Neural cell (in vitro differentiated cells): ENCODE results near the gene CUX1. TPM values are rescaled to one million over a fixed set of nuclear protein-coding genes. Genes with fewer than 3 reads are reported as not detected.

Experiments used
- H2AFZ ChIP-seq: fragments of 200-600, 300-800 bp; sonication (generic), shearing (Covaris generic); 2 replicates; pipeline ENCODE4 v1.6.0; 2014; ENCODE audit warnings: low read depth, mild to moderate bottlenecking, antibody characterized with exemption, low read length, moderate library complexity
- H3F3A ChIP-seq: fragments of 200-600 bp; shearing (Covaris generic); 2 replicates; pipeline ENCODE4 v1.6.1; 2016; ENCODE audit warnings: mild to moderate bottlenecking, moderate library complexity, mixed read lengths, antibody characterized with exemption, low read length; ENCODE audit not compliant: insufficient read depth, poor library complexity, severe bottlenecking
- H3K27ac ChIP-seq: fragments of 200-600, 300-800 bp; sonication (generic), shearing (Covaris generic); 2 replicates; pipeline ENCODE4 v1.5.1; 2014; ENCODE audit warnings: mild to moderate bottlenecking, low read length, moderate library complexity
- H3K27me3 ChIP-seq: fragments of 300-800, 200-600 bp; sonication (generic), shearing (Covaris generic); 2 replicates; pipeline ENCODE4 v1.6.0; 2014; ENCODE audit warnings: mild to moderate bottlenecking, low read depth, low read length, moderate library complexity; ENCODE audit not compliant: insufficient read depth
- H3K36me3 ChIP-seq: fragments of 300-800, 200-600 bp; sonication (generic), shearing (Covaris generic); 2 replicates; pipeline ENCODE4 v1.5.1; 2014; ENCODE audit warnings: mild to moderate bottlenecking, antibody characterized with exemption, low read length, moderate library complexity; ENCODE audit not compliant: insufficient read depth
- H3K4me2 ChIP-seq: fragments of 300-800, 200-600 bp; sonication (generic), shearing (Covaris generic); 2 replicates; pipeline ENCODE4 v1.6.0; 2014; ENCODE audit warnings: mild to moderate bottlenecking, low read length
- H3K4me3 ChIP-seq: fragments of 300-800, 200-600 bp; sonication (generic), shearing (Covaris generic); 2 replicates; pipeline ENCODE4 v1.5.1; 2014; ENCODE audit warnings: mild to moderate bottlenecking, low read length, moderate library complexity
- H3K79me2 ChIP-seq: fragments of 200-600 bp; shearing (Covaris generic); replicated peaks from 2 replicates; pipeline ENCODE4 v1.6.0; 2014; ENCODE audit warnings: mild to moderate bottlenecking, low read length, moderate library complexity; ENCODE audit not compliant: insufficient read depth
- H3K9ac ChIP-seq: fragments of 300-800, 200-600 bp; sonication (generic), shearing (Covaris generic); 2 replicates; pipeline ENCODE4 v1.6.1; 2016; ENCODE audit warnings: mild to moderate bottlenecking, low read length, mixed read lengths
- H3K9me2 ChIP-seq: fragments of 200-600 bp; shearing (Covaris generic); 2 replicates; pipeline ENCODE4 v1.6.1; 2016; ENCODE audit warnings: mild to moderate bottlenecking, low read length, mixed read lengths; ENCODE audit not compliant: insufficient read depth
- H3K9me3 ChIP-seq: fragments of 200-600, 300-800 bp; sonication (generic), shearing (Covaris generic); 2 replicates; pipeline ENCODE4 v1.6.1; 2016; ENCODE audit warnings: mild to moderate bottlenecking, mixed run types, low read length, moderate library complexity, mixed read lengths
- H4K20me1 ChIP-seq: fragments of 200-600 bp; shearing (Covaris generic); 2 replicates; pipeline ENCODE4 v1.6.1; 2016; ENCODE audit warnings: mild to moderate bottlenecking, mixed run types; ENCODE audit not compliant: insufficient read depth
- CTCF ChIP-seq: fragments of 450-650 bp; IDR thresholded peaks from 2 replicates; pipeline ENCODE4 v1.5.1; 2014; ENCODE audit warnings: antibody characterized with exemption, mild to moderate bottlenecking, moderate library complexity; ENCODE audit not compliant: poor library complexity, severe bottlenecking
- EP300 ChIP-seq: fragments of 450-650 bp; conservative IDR thresholded peaks from 2 replicates; pipeline ENCODE4 v1.6.1; 2014; ENCODE audit warnings: antibody characterized with exemption, mild to moderate bottlenecking, moderate library complexity; ENCODE audit not compliant: poor library complexity, severe bottlenecking
- EZH2 ChIP-seq: fragments of 200-600, 300-800 bp; shearing (Covaris generic), sonication (generic); IDR thresholded peaks from 2 replicates; pipeline ENCODE4 v1.6.1; 2014; ENCODE audit warnings: antibody characterized with exemption, low read length, borderline replicate concordance, mild to moderate bottlenecking; ENCODE audit not compliant: insufficient read depth, poor library complexity, severe bottlenecking
- MXI1 ChIP-seq: fragments of 450-650 bp; conservative IDR thresholded peaks from 2 replicates; pipeline ENCODE4 v1.6.1; 2014; ENCODE audit warnings: antibody characterized with exemption, mild to moderate bottlenecking; ENCODE audit not compliant: poor library complexity, severe bottlenecking
- POLR2AphosphoS5 ChIP-seq: IDR thresholded peaks from 2 replicates; pipeline ENCODE4 v1.6.1; 2012
- RAD21 ChIP-seq: fragments of 450-650 bp; conservative IDR thresholded peaks from 2 replicates; pipeline ENCODE4 v1.6.1; 2014; ENCODE audit warnings: antibody characterized with exemption, mild to moderate bottlenecking, moderate library complexity
- REST ChIP-seq: IDR thresholded peaks from 2 replicates; pipeline ENCODE4 v1.6.1; 2012; ENCODE audit warnings: borderline replicate concordance
- SMC3 ChIP-seq: fragments of 450-650 bp; conservative IDR thresholded peaks from 2 replicates; pipeline ENCODE4 v1.6.1; 2014; ENCODE audit warnings: antibody characterized with exemption, mild to moderate bottlenecking, moderate library complexity; ENCODE audit not compliant: poor library complexity
- TAF1 ChIP-seq: IDR thresholded peaks from 2 replicates; pipeline ENCODE4 v1.6.1; 2012; ENCODE audit warnings: low read depth
- polyA plus RNA-seq: library from polyadenylated mRNA; depleted of rRNA; stranded (reverse); fragments of >200 nt; gene quantifications from 2 replicates; pipeline ENCODE4 v1.2.3, GENCODE V29; 2014

Gene CUX1
- polyA plus RNA-seq, 1 donor from 2014 or later, result 26.6 TPM

GRCh38 chr7:102306916-102307677 is 489.7 kb downstream of the CUX1 start:
- H3K27ac ChIP-seq, result no peak overlapping the region
- H3K4me2 ChIP-seq, result no peak overlapping the region
- no peaks in the 10 kb centered on the region for H3K79me2 ChIP-seq
- H3K4me3 ChIP-seq, result no peak overlapping the region
- H3K27me3 ChIP-seq, result no peaks in the 10 kb centered on the region
- H3F3A ChIP-seq, result no peaks in the 10 kb centered on the region
- H4K20me1 ChIP-seq, result no peaks in the 10 kb centered on the region
- no peak overlapping the region for H3K9ac ChIP-seq
- H3K9me2 ChIP-seq, result no peaks in the 10 kb centered on the region
- H2AFZ ChIP-seq, result no peak overlapping the region
- H3K9me3 ChIP-seq, result no peaks in the 10 kb centered on the region
- H3K36me3 ChIP-seq, result no peaks in the 10 kb centered on the region
- TF ChIP-seq EP300, result no peak
- no peak for TF ChIP-seq EZH2
- no peak for TF ChIP-seq POLR2AphosphoS5
- TF ChIP-seq TAF1, result no peak
- TF ChIP-seq MXI1, result no peak
- no peak for TF ChIP-seq REST
- TF ChIP-seq RAD21, result no peak
- TF ChIP-seq SMC3, result no peak
- TF ChIP-seq CTCF, result no peak

DNA sequence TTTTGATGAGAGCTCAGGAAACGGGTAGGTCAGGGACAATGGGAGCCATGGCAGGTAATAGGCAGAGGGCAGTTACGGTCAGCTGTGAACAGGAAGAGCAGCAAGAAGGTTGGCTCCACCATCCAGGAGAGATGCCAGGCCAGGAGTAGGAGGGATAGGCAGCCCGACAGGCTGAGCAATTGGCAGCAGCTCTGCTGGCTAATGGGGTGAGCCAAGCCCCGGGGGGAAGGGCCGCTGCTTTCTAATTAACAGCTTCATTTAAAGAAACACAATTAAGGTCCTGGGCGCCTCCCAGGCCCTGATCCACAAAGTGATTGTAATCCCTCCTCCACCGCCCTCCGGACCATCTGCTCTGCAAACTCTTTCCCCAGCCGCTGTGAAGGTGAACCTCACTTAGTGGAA is 493.0 kb downstream of the CUX1 start:
- no peaks in the 10 kb centered on the region for H3K9me2 ChIP-seq
- no peak for TF ChIP-seq EZH2
- TF ChIP-seq POLR2AphosphoS5, result no peak
- no peak for TF ChIP-seq RAD21
- TF ChIP-seq TAF1, result no peak
- TF ChIP-seq CTCF, result no peak
- TF ChIP-seq REST, result no peak
- no peak for TF ChIP-seq SMC3
- TF ChIP-seq EP300, result no peak
- TF ChIP-seq MXI1, result no peak
- no peaks in the 10 kb centered on the region for H4K20me1 ChIP-seq
- no peaks in the 10 kb centered on the region for H3F3A ChIP-seq
- no peaks in the 10 kb centered on the region for H3K27me3 ChIP-seq
- no peak overlapping the region for H2AFZ ChIP-seq
- H3K9me3 ChIP-seq, result no peaks in the 10 kb centered on the region
- H3K4me2 ChIP-seq, result no peak overlapping the region
- no peaks in the 10 kb centered on the region for H3K79me2 ChIP-seq
- H3K27ac ChIP-seq, result no peak overlapping the region
- H3K9ac ChIP-seq, result no peak overlapping the region
- no peaks in the 10 kb centered on the region for H3K36me3 ChIP-seq
- H3K4me3 ChIP-seq, result no peak overlapping the region
